Muscle of back (tissue), 11 donors: Measurements from ENCODE around the gene CHCHD3. TPM values are rescaled to one million over a fixed set of nuclear protein-coding genes. Genes with fewer than 3 reads are reported as not detected.
"Not testable (repeated sequence)": the region's sequence is repeated elsewhere in the genome, so short reads cannot be mapped to it uniquely, and the experiment has no call there.

ENCODE experiments used
- DNase-seq, 3 donors: peaks; one replicate each; pipeline versions ENCODE4 v3.0.0 to v3.0.0-alpha.2; 2013
- polyA plus RNA-seq, 10 donors: library from polyadenylated mRNA; unstranded; fragments of 120-200 nt; gene quantifications; one replicate each; pipeline ENCODE4 v1.2.1, GENCODE V29; 2013; ENCODE audit not compliant: insufficient read length in 10 of 10

CHCHD3 gene
- polyA plus RNA-seq, 10 donors = 59.2 to 86.9 (median 74.4) TPM

- DNase-seq = no peak
Measured at GRCh38 chr7:133048589-133048988, 33.3 kb downstream of the CHCHD3 start.

DNA sequence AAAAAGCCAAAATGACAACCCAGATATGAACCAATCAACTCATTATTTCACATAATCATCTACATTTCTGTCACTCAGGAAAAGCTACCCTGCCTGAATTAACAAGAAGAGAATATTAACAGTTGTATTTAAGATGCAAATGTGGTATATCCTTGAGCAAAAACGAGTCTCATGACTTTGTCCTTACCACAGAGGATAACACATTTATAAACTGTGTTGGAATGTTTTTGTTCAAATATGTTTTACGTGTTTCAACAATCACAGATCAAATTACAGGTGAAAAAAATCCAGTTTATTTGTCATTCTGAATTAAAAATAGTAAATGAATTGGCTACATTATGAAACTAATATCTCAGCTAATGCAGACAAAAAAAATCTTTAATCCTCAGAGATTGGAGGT lies 34.6 kb downstream of the CHCHD3 start:
- DNase-seq = no peak

DNA sequence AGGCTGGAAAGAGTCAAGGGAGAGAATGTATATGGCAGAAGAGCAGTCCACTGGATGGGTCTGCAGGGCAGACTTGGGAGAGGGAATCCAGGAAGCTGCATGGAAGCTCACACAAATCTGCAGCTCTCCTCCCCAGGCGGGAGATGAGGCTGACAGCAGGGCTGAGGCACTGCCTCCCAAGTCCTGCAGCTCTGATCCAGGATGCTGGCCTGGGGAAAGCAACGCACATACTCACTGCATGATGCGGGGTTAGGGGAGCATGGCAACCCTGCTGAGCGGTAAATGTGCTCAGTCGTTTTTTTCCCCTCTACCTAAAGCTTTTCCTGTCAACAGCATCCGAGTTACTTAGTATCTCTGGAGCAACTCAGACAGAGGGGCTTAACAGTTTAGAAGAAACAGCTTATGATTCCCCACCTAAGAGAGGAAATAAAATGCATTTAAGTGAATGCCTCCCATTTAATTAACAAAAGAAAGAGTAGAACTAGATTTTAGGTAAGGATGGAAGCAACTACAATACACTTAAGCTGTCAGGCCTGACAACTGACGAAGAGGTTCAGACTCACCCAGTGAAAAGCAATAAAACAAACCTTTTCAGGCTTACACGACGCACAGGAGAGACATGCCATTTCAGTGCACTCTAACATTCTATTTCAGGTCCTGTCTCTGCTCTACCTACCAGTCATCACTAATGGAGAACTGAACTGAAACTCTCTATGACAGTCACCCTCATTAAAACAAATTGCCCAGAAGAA lies 37.0 kb downstream of the CHCHD3 start:
- DNase-seq = no peak

DNA sequence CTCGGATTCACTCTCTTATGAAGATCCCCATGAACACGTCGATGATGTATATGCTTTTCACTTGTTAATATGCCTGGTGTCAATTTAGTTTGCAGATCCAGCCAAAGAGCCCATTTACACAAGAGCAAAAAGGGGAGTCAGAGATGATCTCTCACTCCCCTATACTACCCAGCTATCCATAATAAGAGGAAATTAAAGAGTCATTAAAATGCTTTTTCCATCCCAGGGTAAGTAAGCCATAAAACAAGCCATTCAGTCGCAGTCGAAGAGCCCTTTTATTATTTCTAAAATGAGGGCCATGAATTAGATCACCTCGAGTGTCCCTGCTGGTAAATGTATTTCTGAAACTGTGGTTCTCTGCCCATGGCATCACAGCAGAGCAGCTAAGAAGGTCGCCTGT lies 41.2 kb downstream of the CHCHD3 start:
- no peak for DNase-seq

GRCh38 chr7:133040178-133040577 lies 41.7 kb downstream of the CHCHD3 start:
- DNase-seq = no peak

DNA sequence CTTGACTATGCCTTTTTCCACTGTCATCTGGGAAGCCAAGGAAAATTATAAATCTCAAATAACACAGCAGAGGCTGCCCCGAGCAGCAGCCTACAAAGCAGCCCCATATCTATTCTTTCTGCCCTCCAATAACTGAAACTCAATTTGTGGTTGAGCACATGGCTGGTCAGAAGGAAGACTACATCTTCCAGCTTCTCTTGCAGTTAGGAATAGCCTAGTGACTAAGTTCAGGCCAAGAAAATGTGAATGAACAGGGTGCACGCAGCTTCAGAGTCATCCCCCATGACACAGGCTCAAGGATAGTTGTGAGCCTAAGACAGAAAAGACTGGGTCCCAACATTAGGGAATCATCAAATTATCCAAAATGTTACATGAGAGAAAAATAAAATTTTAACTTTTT lies 42.3 kb downstream of the CHCHD3 start:
- DNase-seq = no peak

DNA sequence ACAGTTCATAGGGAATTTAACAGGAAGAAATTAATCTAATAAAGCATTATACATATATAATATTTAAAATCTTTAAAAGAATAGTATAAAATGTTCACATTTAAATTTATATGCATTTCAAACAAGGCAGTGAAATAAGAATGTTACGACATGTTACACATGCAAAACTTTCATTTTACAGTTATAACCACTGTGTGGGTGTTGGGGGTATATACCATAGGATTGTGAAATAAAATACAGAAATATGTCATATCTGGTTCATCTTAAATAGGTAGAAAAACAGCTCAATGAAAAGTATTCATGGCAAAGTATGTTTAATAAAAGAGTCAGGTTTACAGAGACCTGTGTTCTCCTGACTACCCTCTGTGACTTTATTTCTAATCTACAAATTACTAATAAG lies 45.6 kb downstream of the CHCHD3 start:
- no peak for DNase-seq

- DNase-seq = not testable (repeated sequence)
Measured at GRCh38 chr7:133035240-133035639, 46.6 kb downstream of the CHCHD3 start.

DNA sequence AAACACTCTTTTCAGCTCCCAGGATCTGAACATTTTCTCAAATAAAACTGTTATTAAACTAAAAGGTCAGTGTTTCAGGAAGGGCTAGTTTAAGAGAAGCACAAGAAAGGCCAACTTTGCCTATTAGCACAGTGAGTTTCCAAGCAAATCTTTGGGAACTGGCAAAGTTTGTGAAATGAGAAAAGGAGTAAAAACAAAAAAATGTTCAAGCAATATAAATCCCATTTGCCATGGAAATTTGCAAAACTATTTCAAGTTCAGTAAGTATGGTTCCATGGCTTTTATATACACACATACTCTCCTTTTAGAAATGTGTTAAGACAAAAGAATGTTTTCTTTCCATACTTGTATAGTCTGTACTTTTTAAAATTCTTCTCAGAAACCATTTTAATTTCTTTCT lies 51.5 kb downstream of the CHCHD3 start:
- peak in 1 of 3 donors; percentile 39 for DNase-seq

GRCh38 chr7:133029463-133029862 lies 52.4 kb downstream of the CHCHD3 start:
- DNase-seq = no peak

DNA sequence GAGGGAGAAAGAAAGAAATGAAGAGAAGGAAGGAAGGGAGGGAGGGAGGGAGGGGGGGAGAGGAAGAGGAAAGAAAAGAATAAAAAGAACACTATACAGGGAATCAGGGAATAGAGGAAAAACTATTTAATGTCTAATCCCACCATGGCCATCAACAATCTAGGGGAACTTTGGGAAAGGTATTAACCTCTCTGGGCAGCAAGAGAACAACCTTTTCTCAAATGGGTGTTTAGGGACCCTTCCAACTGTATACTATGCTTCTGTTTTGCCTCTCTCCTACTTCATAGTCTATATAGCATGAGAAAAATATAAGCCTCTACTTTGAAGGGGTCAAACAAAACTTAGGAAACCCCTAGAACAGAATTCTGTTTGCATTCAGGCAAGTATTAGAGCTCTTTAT lies 54.5 kb downstream of the CHCHD3 start:
- no peak for DNase-seq

GRCh38 chr7:133026210-133026859 lies 55.6 kb downstream of the CHCHD3 start:
- DNase-seq = no peak

- DNase-seq = no peak
Measured at GRCh38 chr7:133025056-133025455, 56.8 kb downstream of the CHCHD3 start.

DNA sequence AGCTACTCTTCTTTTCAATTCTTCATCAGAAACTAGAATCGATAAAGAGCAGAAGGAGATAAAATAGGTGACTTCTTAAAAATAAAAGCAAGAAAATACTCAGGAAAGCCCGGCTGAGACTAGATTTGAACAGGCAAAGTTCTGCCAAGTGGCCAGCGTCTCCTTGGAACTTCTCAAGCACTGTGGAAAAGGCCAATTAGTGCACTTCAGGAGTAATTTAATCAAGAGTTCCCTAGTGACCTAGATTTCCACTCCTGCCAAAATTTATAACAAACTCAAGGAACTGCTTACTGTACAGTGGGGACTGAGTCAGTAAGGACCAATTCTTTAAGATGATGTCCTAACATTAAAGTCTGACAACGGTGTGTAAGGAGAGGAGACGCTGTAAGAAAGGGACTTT lies 57.3 kb downstream of the CHCHD3 start:
- DNase-seq = no peak

GRCh38 chr7:133023370-133024071 lies 58.4 kb downstream of the CHCHD3 start:
- peak in 1 of 3 donors; percentile 5 for DNase-seq

DNA sequence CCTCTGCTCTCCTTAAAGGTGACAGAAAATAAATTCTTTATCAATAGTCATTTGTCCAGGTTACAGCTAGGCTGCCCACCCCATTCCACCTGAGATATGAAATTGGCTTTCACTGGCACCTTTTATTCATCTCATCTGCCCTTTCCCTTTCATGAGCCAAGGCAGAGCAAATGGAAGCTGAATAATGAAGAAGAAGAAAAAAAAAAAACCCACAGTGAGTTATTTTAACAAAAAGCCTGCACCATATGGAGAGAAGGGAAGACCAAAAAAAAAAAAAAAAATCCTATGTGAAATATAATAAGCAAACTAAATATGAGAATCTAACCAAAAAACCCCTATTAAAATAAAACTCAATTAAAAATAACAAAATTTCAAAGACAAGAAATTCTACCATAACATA lies 59.2 kb downstream of the CHCHD3 start:
- no peak for DNase-seq

DNA sequence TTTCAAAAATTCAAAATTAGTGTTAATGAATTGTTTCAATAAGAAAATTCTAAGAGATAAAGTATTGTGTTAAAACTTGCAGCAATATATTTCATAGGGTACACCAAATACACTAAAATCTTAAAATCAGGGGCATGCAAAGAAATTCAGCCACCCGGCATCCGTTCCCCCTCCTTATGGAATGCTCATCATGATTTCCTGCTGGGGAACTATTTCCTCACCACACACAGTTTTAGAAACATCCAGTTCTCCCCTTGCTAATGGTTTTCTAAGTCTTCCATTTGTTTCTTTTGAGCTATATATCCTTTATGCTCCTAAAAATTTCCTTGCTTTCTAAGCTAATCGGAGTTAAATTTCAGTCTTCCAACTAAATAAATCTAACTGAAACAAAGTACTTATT lies 60.7 kb downstream of the CHCHD3 start:
- no peak for DNase-seq

- peak in 1 of 3 donors; percentile 7 for DNase-seq
Measured at GRCh38 chr7:133020496-133020895, 61.4 kb downstream of the CHCHD3 start.

GRCh38 chr7:133019590-133019989 lies 62.3 kb downstream of the CHCHD3 start:
- DNase-seq = no peak

DNA sequence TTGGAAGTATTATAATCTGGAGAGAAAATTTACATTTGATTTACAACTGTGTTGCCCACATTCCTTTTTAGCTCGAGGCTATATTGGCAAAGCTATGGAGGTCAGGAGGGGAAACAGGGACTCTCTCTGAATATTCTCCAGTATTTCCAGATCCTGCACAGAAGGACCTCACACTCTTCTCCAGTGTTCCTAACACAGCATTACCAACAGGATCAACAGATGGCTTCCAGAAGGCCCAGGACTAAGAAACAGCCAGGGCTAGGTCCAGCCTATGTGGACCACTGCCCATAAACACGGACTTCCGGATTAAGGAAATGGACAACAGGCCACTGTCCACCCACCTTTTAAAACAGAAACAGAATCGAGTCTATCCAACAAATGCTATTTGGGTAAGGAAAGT lies 65.3 kb downstream of the CHCHD3 start:
- no peak for DNase-seq

DNA sequence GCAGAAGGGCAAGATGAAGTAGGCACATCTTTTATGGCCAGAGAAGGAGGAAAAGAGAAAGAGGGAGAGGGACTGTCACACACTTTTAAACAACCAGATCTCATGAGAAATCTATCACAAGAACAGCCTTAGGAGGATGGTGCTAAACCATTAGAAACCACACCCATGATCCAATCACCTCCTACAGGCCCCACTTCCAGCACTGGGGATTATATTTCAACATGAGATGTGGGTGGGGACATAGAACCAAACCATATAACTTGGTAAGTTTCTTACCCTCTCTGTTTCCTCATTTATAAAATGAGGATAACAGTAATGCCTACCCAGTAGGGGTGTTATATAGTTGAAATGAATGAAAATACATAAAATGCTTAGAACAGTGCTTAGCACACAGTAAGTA lies 66.0 kb downstream of the CHCHD3 start:
- DNase-seq = no peak

DNA sequence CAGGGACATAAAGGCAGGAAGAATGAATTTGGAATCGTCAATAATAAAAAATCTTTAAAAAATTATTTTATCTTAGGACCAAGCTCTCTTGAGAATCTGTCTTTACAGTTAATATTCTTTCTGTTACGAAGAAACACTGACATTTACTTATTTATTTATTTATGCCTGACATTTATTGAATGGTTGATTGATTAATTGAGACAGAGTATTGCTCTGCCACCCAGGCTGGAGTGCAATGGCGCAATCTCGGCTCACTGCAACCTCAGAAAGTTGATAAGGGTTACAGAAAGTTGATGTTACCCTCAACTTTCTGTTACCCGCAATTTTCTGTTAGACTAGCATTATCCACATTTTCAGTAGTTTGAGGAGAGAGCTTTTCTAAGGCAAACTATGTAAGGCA lies 70.1 kb downstream of the CHCHD3 start:
- no peak for DNase-seq
